ENCODE results near the gene MT1H. TPM values are rescaled to one million over a fixed set of nuclear protein-coding genes. Genes with fewer than 3 reads are reported as not detected.

MT1H gene
- total and polyA plus RNA-seq, 4 experiments from 2014 or later: 0.78 TPM; not detected in 3

DNA sequence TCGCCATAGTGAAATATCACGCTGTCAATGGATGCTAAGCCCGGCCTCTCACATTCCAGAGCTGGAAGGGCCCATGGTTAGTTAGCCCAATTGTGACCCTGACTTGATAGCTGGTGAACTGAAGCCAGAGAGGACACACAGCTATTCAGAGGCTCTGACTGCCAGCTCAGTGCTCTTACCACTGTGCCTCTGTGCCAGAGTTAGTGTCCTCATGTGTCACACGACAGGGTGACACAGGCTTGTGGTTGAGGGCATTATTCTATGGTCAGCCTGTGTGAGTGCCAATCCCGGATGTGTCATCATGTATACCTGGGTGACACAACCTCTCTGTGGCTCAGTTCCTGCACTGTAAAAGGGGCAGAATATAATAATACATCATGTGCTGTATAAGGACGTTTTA lies 10.2 kb downstream of the MT1H start:
- DNase-seq: no peak
- CTCF ChIA-PET (ENCODE audit: partially characterized antibody): interaction anchor here (0.9 to 2.6 kb wide), 2 partner anchors 70 to 103 kb away, joined by 3 to 6 read pairs; no protein-coding TSS in a partner anchor
- intact Hi-C loops (cut with micrococcal nuclease): loop anchor here (5.0 kb wide), 1 partner anchor 228 kb away; the partner anchor contains the start of genes NUDT21 and OGFOD1
- no peak overlapping the region for H3K27ac ChIP-seq (ENCODE audit: low read depth, low read length)
- no peaks in the 10 kb centered on the region for H3K36me3 ChIP-seq (ENCODE audit: insufficient read depth, low read length)
- Mint-ChIP-seq H3K27me3 (peaks cover 0 to 4% of the 10 kb centered on the region in 2 donors), H3K4me1 (peaks cover 17 to 41% (median 26%) of the 10 kb centered on the region in 4 donors), H3K9me3 (no peaks in the 10 kb centered on the region), H3K36me3 (peaks cover 4 to 6% of the 10 kb centered on the region in 2 donors), H3K4me3 (no peak overlapping the region), H3K27ac (peak overlapping the region in 2 of 7 donors; percentile 36 to 97)
- POLR2A ChIA-PET (ENCODE audit: partially characterized antibody): interaction anchor here (1.3 kb wide), 1 partner anchor 10 kb away, joined by 3 read pairs; the partner anchor contains the start of gene MT1H
- no peaks in the 10 kb centered on the region for H3K9me3 ChIP-seq (ENCODE audit: control insufficient read depth in 1 of 2, low read length in 2 of 2)
- H3K27me3 ChIP-seq (ENCODE audit: insufficient read depth, low read length): no peaks in the 10 kb centered on the region
- H3K4me3 ChIP-seq (ENCODE audit: low read length in 2 of 2): no peak overlapping the region
- peaks cover 32% of the 10 kb centered on the region for H3K4me1 ChIP-seq (ENCODE audit: insufficient read depth, low read length)

DNA sequence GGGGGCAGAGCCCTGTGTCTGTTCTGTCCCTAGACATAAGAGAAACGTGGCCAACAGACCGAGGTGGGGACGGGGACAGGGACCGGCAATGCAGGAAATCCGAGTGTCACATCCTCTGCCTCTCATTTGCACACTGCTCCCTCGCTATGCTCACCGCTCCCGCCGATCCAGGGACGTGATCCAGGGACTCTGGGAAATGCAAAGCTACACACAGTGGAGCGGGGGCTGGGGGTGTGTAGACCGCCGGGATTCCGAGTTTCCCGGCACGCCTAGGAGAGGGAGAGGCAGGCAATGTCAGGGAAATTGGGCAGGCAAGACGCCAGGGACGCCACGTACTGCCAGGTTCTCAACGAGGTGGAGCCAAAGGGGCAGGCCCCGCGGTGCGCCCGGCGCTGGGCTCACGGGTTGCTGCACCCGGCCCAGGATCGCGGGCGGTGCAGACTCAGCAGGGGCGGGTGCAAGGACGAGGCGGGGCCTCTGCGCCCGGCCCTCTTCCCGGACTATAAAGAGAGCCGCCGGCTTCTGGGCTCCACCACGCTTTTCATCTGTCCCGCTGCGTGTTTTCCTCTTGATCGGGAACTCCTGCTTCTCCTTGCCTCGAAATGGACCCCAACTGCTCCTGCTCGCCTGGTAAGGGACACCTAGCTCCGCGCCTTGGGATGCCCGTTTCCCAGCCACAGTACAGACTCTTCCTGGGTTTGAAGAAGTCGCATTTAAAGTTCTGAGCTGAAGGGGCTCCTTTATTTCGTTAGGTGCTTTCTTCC lies 12.5 kb downstream of the MT1H start, which contains the start of gene MT1X:
Gene MT1X, plus strand, starts transcription at position 532 of the 764 bp plus-strand sequence. Its CDS starts 71 bp downstream, at position 603.
- ChIA-PET CTCF (ENCODE audit: partially characterized antibody) (interaction anchor here (1.1 to 3.3 kb wide), 7 partner anchors 9 to 105 kb away, joined by 3 to 12 read pairs (median 6); no protein-coding TSS in a partner anchor), POLR2A (ENCODE audit: partially characterized antibody) (interaction anchor here (1.0 to 2.9 kb wide), 14 partner anchors 8 to 231 kb away, joined by 3 to 30 read pairs (median 6); partner anchors contain the start of genes MT1F, MT1H, MT2A and NUDT21)
- Histone ChIP-seq H3K27me3 (ENCODE audit: insufficient read depth, low read length) (no peaks in the 10 kb centered on the region), H3K36me3 (ENCODE audit: insufficient read depth, low read length) (no peaks in the 10 kb centered on the region), H3K9me3 (ENCODE audit: control insufficient read depth in 1 of 2, low read length in 2 of 2) (no peaks in the 10 kb centered on the region), H3K4me1 (ENCODE audit: insufficient read depth, low read length) (peaks cover 22% of the 10 kb centered on the region), H3K4me3 (ENCODE audit: low read length in 2 of 2) (peak within 1 kb of the TSS; percentile 64 to 79), H3K27ac (ENCODE audit: low read depth, low read length) (peak within 1 kb of the TSS; percentile 74)
- no peaks in the 10 kb centered on the region for H3K27me3 Mint-ChIP-seq
- H3K9me3 Mint-ChIP-seq: peaks cover 0 to 4% (median 1%) of the 10 kb centered on the region in 8 donors
- intact Hi-C loops (cut with micrococcal nuclease): loop anchor here (1.0 to 5.0 kb wide), 6 partner anchors 19 to 230 kb away; partner anchors contain the start of genes MT2A, NUDT21, NUP93 and OGFOD1
- peak within 1 kb of the TSS; percentile 96 to 99 (median 97) for H3K27ac Mint-ChIP-seq
- peaks cover 13 to 31% (median 18%) of the 10 kb centered on the region in 4 donors for H3K4me1 Mint-ChIP-seq
- peak within 1 kb of the TSS; percentile 94 to 99 (median 96) for H3K4me3 Mint-ChIP-seq
- H3K36me3 Mint-ChIP-seq: peaks cover 8 to 14% of the 10 kb centered on the region in 2 donors
- peak; percentile 83 to 93 (median 92) for DNase-seq

DNA sequence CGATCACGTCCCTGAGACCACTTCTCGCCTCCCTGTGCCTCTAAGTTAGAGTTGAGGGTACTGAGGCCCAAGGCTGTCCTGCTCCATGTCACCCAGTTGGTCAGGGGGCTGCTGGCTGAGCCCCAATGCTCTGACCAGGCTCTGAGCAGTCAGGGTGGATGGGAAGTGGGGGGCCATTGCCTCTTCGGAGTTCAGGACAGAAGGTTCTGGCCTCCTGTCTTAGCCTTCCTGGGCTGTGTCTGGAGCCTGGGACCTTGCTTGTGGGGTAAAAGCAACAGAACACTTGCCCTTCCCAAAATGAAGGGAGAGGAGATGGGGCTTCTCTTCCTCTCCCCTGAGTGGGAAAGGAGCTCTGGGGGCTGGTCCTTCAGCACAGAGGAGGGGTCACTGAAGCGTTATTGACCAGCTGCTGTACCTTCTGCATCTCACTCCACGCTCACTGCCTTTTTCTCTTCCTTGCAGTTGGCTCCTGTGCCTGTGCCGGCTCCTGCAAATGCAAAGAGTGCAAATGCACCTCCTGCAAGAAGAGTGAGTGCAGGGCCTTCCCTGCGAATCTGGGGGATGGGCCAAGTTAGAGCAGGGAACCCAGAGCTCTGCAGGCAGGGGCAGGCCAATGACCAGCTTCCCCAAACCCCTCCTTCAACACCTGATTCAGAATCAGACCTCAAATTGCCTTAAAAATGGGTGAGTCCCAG lies 13.2 kb downstream of the MT1H start:
- Mint-ChIP-seq H3K27ac (peak overlapping the region; percentile 94 to 99 (median 97)), H3K9me3 (peaks cover 0 to 4% (median 1%) of the 10 kb centered on the region in 8 donors), H3K4me1 (peaks cover 13 to 31% (median 18%) of the 10 kb centered on the region in 4 donors), H3K36me3 (peaks cover 8 to 14% of the 10 kb centered on the region in 2 donors), H3K4me3 (peak overlapping the region; percentile 94 to 99 (median 96)), H3K27me3 (no peaks in the 10 kb centered on the region)
- Histone ChIP-seq H3K4me1 (ENCODE audit: insufficient read depth, low read length) (peaks cover 22% of the 10 kb centered on the region), H3K9me3 (ENCODE audit: control insufficient read depth in 1 of 2, low read length in 2 of 2) (no peaks in the 10 kb centered on the region), H3K27me3 (ENCODE audit: insufficient read depth, low read length) (no peaks in the 10 kb centered on the region), H3K27ac (ENCODE audit: low read depth, low read length) (peak overlapping the region; percentile 74), H3K4me3 (ENCODE audit: low read length in 2 of 2) (peak overlapping the region; percentile 64 to 79), H3K36me3 (ENCODE audit: insufficient read depth, low read length) (no peaks in the 10 kb centered on the region)
- POLR2A ChIA-PET (ENCODE audit: partially characterized antibody): interaction anchor here (0.6 to 2.9 kb wide), 13 partner anchors 9 to 498 kb away, joined by 3 to 30 read pairs (median 6); partner anchors contain the start of genes MT1F, MT1H and MT2A
- peak in 1 of 5 donors; percentile 10 for DNase-seq
- CTCF ChIA-PET (ENCODE audit: partially characterized antibody): interaction anchor here (1.1 to 3.3 kb wide), 6 partner anchors 9 to 106 kb away, joined by 3 to 12 read pairs (median 6); no protein-coding TSS in a partner anchor
- intact Hi-C loops (cut with micrococcal nuclease): loop anchor here (1.0 to 5.0 kb wide), 6 partner anchors 19 to 231 kb away; partner anchors contain the start of genes MT2A, NUDT21, NUP93 and OGFOD1

DNA sequence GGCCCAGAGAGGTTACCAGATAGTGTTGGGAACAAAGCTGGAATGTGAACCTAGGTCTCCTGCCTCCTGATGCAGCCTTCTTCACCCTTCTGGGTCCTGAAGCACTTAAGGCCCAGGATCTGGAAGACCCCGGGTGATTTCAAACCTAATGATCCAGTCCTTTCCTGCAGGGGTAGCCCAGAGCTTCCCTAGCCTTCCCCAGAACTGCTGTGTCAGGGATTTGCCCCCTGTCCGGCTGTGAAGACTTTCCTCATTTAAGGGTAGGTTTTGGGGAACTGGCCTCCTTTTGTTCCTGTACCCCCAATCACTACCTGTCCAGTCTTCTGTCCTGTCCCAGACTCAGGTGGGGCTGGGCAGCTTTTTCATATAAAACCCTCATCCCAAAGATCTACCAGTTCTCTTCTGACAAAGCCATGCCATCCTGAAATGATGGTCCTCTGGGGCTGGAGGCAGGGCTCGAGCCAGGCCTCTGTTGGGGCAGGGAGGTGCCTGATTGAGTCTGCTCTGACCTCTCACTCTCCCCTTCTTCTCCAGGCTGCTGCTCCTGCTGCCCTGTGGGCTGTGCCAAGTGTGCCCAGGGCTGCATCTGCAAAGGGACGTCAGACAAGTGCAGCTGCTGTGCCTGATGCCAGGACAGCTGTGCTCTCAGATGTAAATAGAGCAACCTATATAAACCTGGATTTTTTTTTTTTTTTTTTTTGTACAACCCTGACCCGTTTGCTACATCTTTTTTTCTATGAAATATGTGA lies 14.0 kb downstream of the MT1H start:
- Histone ChIP-seq H3K4me3 (ENCODE audit: low read length in 2 of 2) (peak overlapping the region; percentile 64 to 79), H3K4me1 (ENCODE audit: insufficient read depth, low read length) (peaks cover 22% of the 10 kb centered on the region), H3K9me3 (ENCODE audit: control insufficient read depth in 1 of 2, low read length in 2 of 2) (no peaks in the 10 kb centered on the region), H3K27ac (ENCODE audit: low read depth, low read length) (no peak overlapping the region), H3K36me3 (ENCODE audit: insufficient read depth, low read length) (no peaks in the 10 kb centered on the region), H3K27me3 (ENCODE audit: insufficient read depth, low read length) (no peaks in the 10 kb centered on the region)
- H3K4me3 Mint-ChIP-seq: peak overlapping the region; percentile 94 to 99 (median 96)
- no peaks in the 10 kb centered on the region for H3K27me3 Mint-ChIP-seq
- peak overlapping the region in 6 of 7 donors; percentile 4 to 98 (median 26) for H3K27ac Mint-ChIP-seq
- H3K36me3 Mint-ChIP-seq: peaks cover 8 to 14% of the 10 kb centered on the region in 2 donors
- DNase-seq: no peak
- peaks cover 0 to 4% (median 1%) of the 10 kb centered on the region in 8 donors for H3K9me3 Mint-ChIP-seq
- peaks cover 13 to 31% (median 18%) of the 10 kb centered on the region in 4 donors for H3K4me1 Mint-ChIP-seq
- ChIA-PET POLR2A (ENCODE audit: partially characterized antibody) (interaction anchor here (0.6 to 2.9 kb wide), 9 partner anchors 12 to 497 kb away, joined by 3 to 30 read pairs (median 6); partner anchors contain the start of genes MT1F and MT2A), CTCF (ENCODE audit: partially characterized antibody) (interaction anchor here (1.0 to 3.3 kb wide), 8 partner anchors 18 to 107 kb away, joined by 3 to 12 read pairs (median 4); partner anchors contain the start of gene MT1E)
- intact Hi-C loops (cut with micrococcal nuclease): loop anchor here (2.0 to 5.0 kb wide), 3 partner anchors 21 to 231 kb away; partner anchors contain the start of genes NUDT21 and OGFOD1

DNA sequence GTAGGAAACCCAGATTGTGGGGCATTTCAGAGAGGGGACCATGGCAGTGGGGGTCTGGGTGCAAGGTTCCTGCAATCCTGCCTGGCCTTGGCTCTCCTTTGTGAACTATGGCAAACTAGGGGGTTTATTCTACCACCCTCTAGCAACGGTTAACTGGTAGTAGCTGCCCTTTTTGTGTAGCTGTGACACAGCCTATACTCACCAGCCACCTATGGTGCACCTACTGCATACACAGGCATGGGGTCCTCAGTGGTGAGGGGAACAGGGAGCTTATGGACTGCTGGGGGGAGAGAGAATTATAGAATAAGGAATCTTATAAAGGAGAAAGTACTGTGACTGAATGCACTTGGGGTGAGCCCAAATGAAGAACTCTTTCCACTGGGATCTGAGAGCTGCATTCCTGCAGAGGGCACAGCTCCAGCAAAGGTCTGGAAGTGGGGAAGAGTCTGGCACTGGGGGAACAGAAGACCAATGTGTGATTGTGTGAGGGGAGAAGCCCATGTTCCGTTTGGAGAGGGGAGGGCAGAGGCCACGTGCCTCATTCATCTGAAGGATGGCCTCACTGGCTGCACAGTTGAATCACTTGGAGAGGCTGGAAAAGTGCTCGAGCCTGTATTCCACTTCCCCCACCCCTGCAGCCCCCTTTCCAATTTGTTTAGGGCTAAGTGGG lies 14.8 kb downstream of the MT1H start:
- Histone ChIP-seq H3K36me3 (ENCODE audit: insufficient read depth, low read length) (no peaks in the 10 kb centered on the region), H3K27me3 (ENCODE audit: insufficient read depth, low read length) (no peaks in the 10 kb centered on the region), H3K9me3 (ENCODE audit: control insufficient read depth in 1 of 2, low read length in 2 of 2) (no peaks in the 10 kb centered on the region), H3K4me1 (ENCODE audit: insufficient read depth, low read length) (peaks cover 22% of the 10 kb centered on the region), H3K4me3 (ENCODE audit: low read length in 2 of 2) (no peak overlapping the region), H3K27ac (ENCODE audit: low read depth, low read length) (no peak overlapping the region)
- ChIA-PET CTCF (ENCODE audit: partially characterized antibody) (interaction anchor here (1.0 to 3.3 kb wide), 5 partner anchors 17 to 108 kb away, joined by 3 to 12 read pairs (median 4); partner anchors contain the start of gene MT1E), POLR2A (ENCODE audit: partially characterized antibody) (interaction anchor here (2.9 kb wide), 1 partner anchor 27 kb away, joined by 8 read pairs; the partner anchor contains the start of gene MT1F)
- Mint-ChIP-seq H3K9me3 (peaks cover 0 to 4% (median 1%) of the 10 kb centered on the region in 8 donors), H3K36me3 (peaks cover 8 to 14% of the 10 kb centered on the region in 2 donors), H3K27ac (peak overlapping the region in 1 of 7 donors; percentile 97), H3K27me3 (no peaks in the 10 kb centered on the region), H3K4me1 (peaks cover 13 to 31% (median 18%) of the 10 kb centered on the region in 4 donors), H3K4me3 (peak overlapping the region in 5 of 8 donors; percentile 95 to 99 (median 96))
- intact Hi-C loops (cut with micrococcal nuclease): loop anchor here (5.0 kb wide), 1 partner anchor 232 kb away; the partner anchor contains the start of genes NUDT21 and OGFOD1
- DNase-seq: no peak
